BLaER1 (cell line): Measurements from ENCODE around the gene PLPPR2.
A peak's percentile ranks its signal among the peaks of the same experiment; 100 is the strongest.

Experiments
- H3K27ac ChIP-seq: shearing (Covaris generic); formaldehyde crosslinking; 2 replicates; pipeline ENCODE4 v1.8.1; 2022
- H3K27me3 ChIP-seq: shearing (Covaris generic); formaldehyde crosslinking; 2 replicates; pipeline ENCODE4 v1.8.1; 2022
- H3K36me3 ChIP-seq: shearing (Covaris generic); formaldehyde crosslinking; 2 replicates; pipeline ENCODE4 v1.8.1; 2022
- H3K4me1 ChIP-seq: shearing (Covaris generic); formaldehyde crosslinking; 2 replicates; pipeline ENCODE4 v1.8.1; 2022
- H3K4me2 ChIP-seq: shearing (Covaris generic); formaldehyde crosslinking; 2 replicates; pipeline ENCODE4 v1.8.1; 2022
- H3K4me3 ChIP-seq: shearing (Covaris generic); formaldehyde crosslinking; 2 replicates; pipeline ENCODE4 v1.8.1; 2022
- H3K9ac ChIP-seq: shearing (Covaris generic); formaldehyde crosslinking; 2 replicates; pipeline ENCODE4 v1.8.1; 2022
- H3K9me3 ChIP-seq: shearing (Covaris generic); formaldehyde crosslinking; 2 replicates; pipeline ENCODE4 v1.8.1; 2022
- H4K20me1 ChIP-seq: shearing (Covaris generic); formaldehyde crosslinking; 2 replicates; pipeline ENCODE4 v1.8.1; 2022
- Cebpa-rat ChIP-seq: shearing (Covaris generic); IDR thresholded peaks from 2 replicates; pipeline ENCODE4 v1.8.1; 2022

The PLPPR2 gene

DNA sequence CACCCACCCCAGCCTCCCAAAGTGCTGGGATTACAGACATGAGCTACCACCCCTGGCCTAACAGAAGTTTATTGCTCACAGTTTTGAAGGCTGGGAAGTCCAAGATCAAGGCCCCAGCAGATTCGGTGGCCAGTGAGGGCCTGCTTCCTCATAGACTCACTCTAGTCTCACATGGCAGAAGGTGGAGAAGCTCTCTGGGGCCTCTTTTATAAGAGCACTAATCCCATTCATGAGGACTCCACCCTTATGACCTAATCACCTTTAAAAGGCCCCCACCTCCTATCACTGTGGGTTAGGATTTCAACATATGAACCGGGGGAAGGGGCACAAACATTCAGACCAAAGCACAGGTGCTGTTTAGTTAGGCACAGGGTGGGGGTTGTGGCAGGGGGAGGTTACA lies 12.3 kb downstream of the PLPPR2 start:
- Histone ChIP-seq H3K9ac (no peak overlapping the region), H3K27ac (no peak overlapping the region), H3K4me1 (no peaks in the 10 kb centered on the region), H3K36me3 (peaks cover 16% of the 10 kb centered on the region; the same call in 1 of the 2 replicates), H4K20me1 (0 out of 2 replicates have a peak, but pooled peaks cover 6% of the 10 kb centered on the region), H3K4me2 (no peak overlapping the region), H3K4me3 (no peak overlapping the region), H3K27me3 (no peaks in the 10 kb centered on the region), H3K9me3 (no peaks in the 10 kb centered on the region)
- TF ChIP-seq Cebpa-rat, result no peak

DNA sequence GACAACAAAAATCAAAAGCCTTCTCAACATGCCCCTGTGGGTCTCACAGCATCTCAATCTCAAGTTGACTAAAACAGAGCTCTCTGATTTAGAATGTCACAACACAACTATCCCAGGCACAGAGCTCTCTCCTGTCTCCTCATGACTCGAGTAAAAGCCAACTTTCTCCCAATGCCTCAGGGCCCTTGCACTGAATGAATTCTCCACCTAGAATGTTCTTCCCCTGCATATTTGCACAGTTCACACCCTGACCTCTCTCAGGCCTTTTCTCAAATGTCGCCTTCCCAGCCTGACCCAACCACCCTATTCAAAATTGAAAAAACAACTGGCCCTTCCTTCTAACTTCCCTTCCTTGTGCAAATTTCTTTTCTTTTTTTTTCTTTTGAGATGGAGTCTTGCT lies 15.5 kb downstream of the PLPPR2 start:
- Histone ChIP-seq H4K20me1 (0 out of 2 replicates have a peak, but pooled peaks cover 6% of the 10 kb centered on the region), H3K27me3 (no peaks in the 10 kb centered on the region), H3K4me1 (peaks cover 17% of the 10 kb centered on the region), H3K27ac (no peak overlapping the region), H3K4me3 (no peak overlapping the region), H3K36me3 (peaks cover 6% of the 10 kb centered on the region; the same call in 1 of the 2 replicates), H3K9ac (no peak overlapping the region), H3K4me2 (no peak overlapping the region), H3K9me3 (no peaks in the 10 kb centered on the region)
- TF ChIP-seq Cebpa-rat, result no peak

DNA sequence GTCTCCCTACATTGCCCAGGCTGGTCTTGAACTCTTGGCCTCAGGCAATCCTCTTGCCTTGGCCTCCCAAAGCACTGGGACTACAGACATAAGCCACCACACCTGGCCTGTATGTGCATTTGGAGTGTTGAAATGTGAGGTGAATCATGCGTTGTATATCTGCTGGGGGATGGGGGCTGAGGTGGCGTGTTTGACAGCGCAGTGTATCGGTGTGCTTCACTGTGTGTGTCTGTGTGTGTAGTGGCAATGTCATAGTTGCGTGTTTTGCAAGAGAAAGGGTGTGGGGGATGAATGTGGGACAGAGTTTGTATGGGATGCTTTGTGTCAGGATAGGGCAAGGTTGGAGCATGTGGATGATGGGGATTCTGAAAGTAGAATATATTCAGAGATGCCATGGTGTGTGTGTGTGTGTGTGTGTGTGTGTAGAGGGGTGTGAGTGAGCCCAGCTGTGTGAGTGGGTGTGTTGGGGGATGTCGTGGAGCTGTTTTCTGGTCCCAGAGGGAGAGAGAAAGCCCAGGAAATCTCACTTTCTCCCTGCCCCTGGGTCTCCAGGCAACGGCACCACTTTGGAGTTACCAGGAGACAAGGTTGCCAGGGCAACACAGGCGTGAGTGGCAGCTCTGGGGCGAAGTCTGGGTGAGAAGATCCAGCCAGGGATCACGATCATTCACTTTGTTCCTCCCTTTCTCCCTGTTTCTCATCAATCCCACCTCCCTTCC lies 18.1 kb downstream of the PLPPR2 start:
- no peaks in the 10 kb centered on the region for H3K27me3 ChIP-seq
- 0 out of 2 replicates have a peak, but pooled peaks cover 6% of the 10 kb centered on the region for H4K20me1 ChIP-seq
- no peak overlapping the region for H3K27ac ChIP-seq
- H3K36me3 ChIP-seq, result no peaks in the 10 kb centered on the region
- peaks cover 43% of the 10 kb centered on the region for H3K4me1 ChIP-seq
- H3K4me2 ChIP-seq, result peak overlapping the region; percentile 80
- no peaks in the 10 kb centered on the region for H3K9me3 ChIP-seq
- no peak for TF ChIP-seq Cebpa-rat
- H3K9ac ChIP-seq, result no peak overlapping the region
- H3K4me3 ChIP-seq, result no peak overlapping the region

GRCh38 chr19:11373885-11374432 lies 18.7 kb downstream of the PLPPR2 start:
- Histone ChIP-seq H3K9ac (no peak overlapping the region), H3K9me3 (no peaks in the 10 kb centered on the region), H3K4me1 (peaks cover 49% of the 10 kb centered on the region), H3K36me3 (no peaks in the 10 kb centered on the region), H3K27me3 (no peaks in the 10 kb centered on the region), H3K4me2 (peak overlapping the region; percentile 80), H3K4me3 (peak overlapping the region; percentile 72), H4K20me1 (0 out of 2 replicates have a peak, but pooled peaks cover 6% of the 10 kb centered on the region), H3K27ac (no peak overlapping the region)
- TF ChIP-seq Cebpa-rat, result no peak

GRCh38 chr19:11374433-11375142 lies 19.4 kb downstream of the PLPPR2 start, which contains the start of gene SWSAP1:
Gene SWSAP1 (plus strand): TSS chr19:11374666. CDS start chr19:11374681, 15 bp downstream.
- H3K4me2 ChIP-seq, result peak within 1 kb of the TSS; percentile 98
- no peaks in the 10 kb centered on the region for H3K27me3 ChIP-seq
- H3K4me1 ChIP-seq, result peaks cover 49% of the 10 kb centered on the region
- H3K27ac ChIP-seq, result peak within 1 kb of the TSS; percentile 95
- H3K36me3 ChIP-seq, result no peaks in the 10 kb centered on the region
- H3K9me3 ChIP-seq, result no peaks in the 10 kb centered on the region
- 0 out of 2 replicates have a peak, but pooled peaks cover 3% of the 10 kb centered on the region for H4K20me1 ChIP-seq
- peak; percentile 61; the same call in 1 of the 2 replicates for TF ChIP-seq Cebpa-rat
- H3K4me3 ChIP-seq, result peak within 1 kb of the TSS; percentile 72
- peak within 1 kb of the TSS; percentile 93 for H3K9ac ChIP-seq

DNA sequence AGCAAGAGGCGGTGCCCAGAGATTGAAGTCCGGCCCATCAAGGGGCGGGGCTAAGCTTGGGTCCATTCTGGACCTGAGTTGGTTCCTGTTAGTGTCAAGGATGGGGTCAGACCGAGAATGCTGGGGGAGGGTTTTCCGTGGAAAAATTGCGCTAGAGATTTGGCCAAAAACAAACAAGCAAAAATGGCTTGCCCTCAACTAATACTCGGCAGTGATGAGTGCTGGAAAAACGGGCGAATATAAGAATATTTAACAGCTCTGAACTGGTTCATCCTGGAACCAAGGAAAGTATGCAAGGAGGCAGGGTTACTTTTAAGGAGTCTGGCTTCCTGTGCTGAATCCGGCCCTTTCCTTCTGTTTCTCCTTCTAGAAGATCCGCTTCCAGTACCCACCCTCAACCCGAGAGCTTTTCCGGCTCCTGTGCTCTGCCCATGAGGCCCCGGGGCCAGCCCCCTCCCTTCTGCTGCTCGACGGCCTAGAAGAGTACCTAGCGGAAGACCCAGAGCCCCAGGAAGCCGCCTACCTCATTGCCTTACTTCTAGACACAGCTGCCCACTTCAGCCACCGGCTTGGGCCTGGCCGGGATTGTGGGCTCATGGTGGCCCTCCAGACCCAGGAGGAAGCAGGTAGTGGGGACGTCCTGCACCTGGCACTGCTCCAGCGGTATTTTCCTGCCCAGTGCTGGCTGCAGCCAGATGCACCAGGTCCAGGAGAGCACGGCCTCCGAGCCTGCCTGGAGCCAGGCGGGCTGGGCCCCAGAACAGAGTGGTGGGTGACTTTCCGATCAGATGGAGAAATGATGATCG lies 20.1 kb downstream of the PLPPR2 start:
- H3K4me3 ChIP-seq, result peak overlapping the region; percentile 72
- no peak for TF ChIP-seq Cebpa-rat
- H3K4me1 ChIP-seq, result peaks cover 56% of the 10 kb centered on the region
- peak overlapping the region; percentile 98 for H3K4me2 ChIP-seq
- H3K9me3 ChIP-seq, result no peaks in the 10 kb centered on the region
- H3K9ac ChIP-seq, result peak overlapping the region; percentile 93
- H3K27me3 ChIP-seq, result no peaks in the 10 kb centered on the region
- no peaks in the 10 kb centered on the region for H3K36me3 ChIP-seq
- H4K20me1 ChIP-seq, result no peaks in the 10 kb centered on the region
- peak overlapping the region; percentile 79 for H3K27ac ChIP-seq

DNA sequence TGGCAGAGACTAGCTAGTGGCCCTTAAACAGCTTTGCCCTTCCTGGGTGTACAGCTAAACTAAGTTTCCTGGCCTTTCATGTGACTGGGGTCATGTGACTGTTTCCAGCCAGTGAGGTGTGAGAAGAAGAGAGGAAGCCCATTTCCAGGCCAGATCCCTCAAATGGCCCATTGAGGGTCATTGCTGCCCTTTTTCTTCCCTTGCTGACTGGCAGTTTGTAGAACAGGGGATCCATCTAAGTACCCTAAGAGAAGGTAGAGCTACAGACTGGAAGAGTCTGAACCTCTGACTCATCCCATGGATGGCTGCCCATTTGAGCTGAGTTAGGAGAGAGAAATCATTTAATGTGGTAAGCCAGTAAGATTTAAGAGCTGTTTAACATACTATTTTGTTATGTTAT lies 22.0 kb downstream of the PLPPR2 start:
- no peak overlapping the region for H3K27ac ChIP-seq
- H3K4me2 ChIP-seq, result peak overlapping the region; percentile 98
- peaks cover 68% of the 10 kb centered on the region for H3K4me1 ChIP-seq
- peaks cover 8% of the 10 kb centered on the region for H4K20me1 ChIP-seq
- no peak overlapping the region for H3K9ac ChIP-seq
- H3K36me3 ChIP-seq, result no peaks in the 10 kb centered on the region
- no peak overlapping the region for H3K4me3 ChIP-seq
- TF ChIP-seq Cebpa-rat, result no peak
- H3K9me3 ChIP-seq, result no peaks in the 10 kb centered on the region
- no peaks in the 10 kb centered on the region for H3K27me3 ChIP-seq

- Histone ChIP-seq H3K27me3 (no peaks in the 10 kb centered on the region), H3K9ac (no peak overlapping the region), H3K9me3 (no peaks in the 10 kb centered on the region), H3K27ac (no peak overlapping the region), H4K20me1 (peaks cover 8% of the 10 kb centered on the region), H3K4me2 (peak overlapping the region; percentile 98), H3K4me1 (peaks cover 70% of the 10 kb centered on the region), H3K36me3 (no peaks in the 10 kb centered on the region), H3K4me3 (no peak overlapping the region)
- TF ChIP-seq Cebpa-rat, result no peak
These were observed 22.5 kb downstream of the PLPPR2 start for GRCh38 chr19:11377756-11378155.
